Adrenal gland (tissue), 12 donors: Measurements from ENCODE around the gene ABHD10. TPM values are rescaled to one million over a fixed set of nuclear protein-coding genes. Genes with fewer than 3 reads are reported as not detected.

Source experiments
- DNase-seq, 7 donors: peaks; one replicate each; pipeline ENCODE4 v3.0.0-alpha.2; 2019 to 2020
- H3K27ac ChIP-seq, 5 donors: fragments of 200-600 bp; sonication (generic) in 4 of 5; 1 replicate in 3 of 5; 2 replicates in 2 of 5; pipeline versions ENCODE4 v1.5.1 to v1.8.0; 2016 to 2020; ENCODE audit warnings: mild to moderate bottlenecking in 1 of 5
- H3K27me3 ChIP-seq: fragments of 200-600 bp; 2 replicates; pipeline ENCODE4 v1.8.0; 2021
- H3K36me3 ChIP-seq, 2 donors: fragments of 200-600 bp; replicated peaks in 1 of 2; 1 replicate in 1 of 2; 2 replicates in 1 of 2; pipeline versions ENCODE4 v1.5.1 to v1.8.0; 2018 to 2022
- H3K4me1 ChIP-seq, 2 donors: fragments of 200-600 bp; replicated peaks in 1 of 2; 1 replicate in 1 of 2; 2 replicates in 1 of 2; pipeline versions ENCODE4 v1.5.1 to v1.8.0; 2018 to 2021
- H3K4me3 ChIP-seq, 4 donors: fragments of 200-600 bp; sonication (generic) in 3 of 4; one replicate each; pipeline ENCODE4 v1.5.1; 2016 to 2018
- H3K9me3 ChIP-seq, 3 donors: fragments of 200-600 bp; sonication (generic) in 1 of 3; replicated peaks in 1 of 3; 1 replicate in 2 of 3; 2 replicates in 1 of 3; pipeline versions ENCODE4 v1.5.1 to v1.8.0; 2016 to 2021
- CTCF ChIP-seq, 6 experiments: fragments of 450-650 bp in 4 of 6; fragments of 200-600 bp in 2 of 6; sonication (generic) in 1 of 6; IDR thresholded peaks; 1 replicate in 5 of 6; 2 replicates in 1 of 6; pipeline versions ENCODE4 v1.5.1 to v1.8.0; 2016 to 2021; ENCODE audit warnings: antibody characterized with exemption in 6 of 6, mild to moderate bottlenecking in 2 of 6, moderate library complexity in 1 of 6
- POLR2A ChIP-seq, 2 donors: fragments of 450-650 bp; IDR thresholded peaks; one replicate each; pipeline ENCODE4 v1.6.1; 2017; ENCODE audit warnings: antibody characterized with exemption in 2 of 2, mild to moderate bottlenecking in 2 of 2, moderate library complexity in 1 of 2
- WGBS, 4 donors: extraction: QIAGEN DNeasy Blood & Tissue Kit in 2 of 4; methylation state at CpG; one replicate each; pipeline versions ENCODE4 v1.1.5 to v1.1.7; 2013 to 2017; 5-methylcytosine and 5-hydroxymethylcytosine counted together
- intact Hi-C, 2 donors: fragments of 100-400 bp; cut with DNase I; formaldehyde crosslinking; loops; one replicate each; pipeline versions ENCODE4 v1.14.1 to v1.15.0; 2022 to 2023
- polyA plus RNA-seq, 3 donors: library from polyadenylated mRNA; stranded (reverse); fragments of 200-250 nt in 2 of 3; fragments of 350-450 nt in 1 of 3; fragmentation: Illumina TruSeq in 1 of 3; extraction: RNeasy Lipid Tissue Mini Kit (QIAGEN cat#74804) in 1 of 3; gene quantifications; one replicate each; pipeline ENCODE4 v1.2.3, GENCODE V29; 2013 to 2014
- total RNA-seq, 9 donors: library from RNA; depleted of rRNA in 4 of 9; stranded (reverse); fragments of >200 nt in 4 of 9; fragments of 120-200 nt in 1 of 9; fragmentation: NEBNext Ultra II Directional in 1 of 9; extraction: Animal tissue kit (Norgen Biotek cat#: 25700) in 1 of 9; gene quantifications; one replicate each; pipeline versions ENCODE4 v1.1.0 to v1.2.4, GENCODE V29; 2013 to 2023
- donor health status: healthy with polysubstance abuse.
- donor health status: Bipolar disorder and iron deficiency.
- donor health status: DM: yes; HTN: yes; CAD: no.
- donor health status: DM: no; HTN: no; CAD: no.
- donor health status: DM: no; HTN: no; CAD: no.
- donor health status: DM: yes; HTN: yes; CAD: no.

ABHD10 gene
- total and polyA plus RNA-seq, 12 donors = 27.6 to 81.8 (median 44.1) TPM

DNA sequence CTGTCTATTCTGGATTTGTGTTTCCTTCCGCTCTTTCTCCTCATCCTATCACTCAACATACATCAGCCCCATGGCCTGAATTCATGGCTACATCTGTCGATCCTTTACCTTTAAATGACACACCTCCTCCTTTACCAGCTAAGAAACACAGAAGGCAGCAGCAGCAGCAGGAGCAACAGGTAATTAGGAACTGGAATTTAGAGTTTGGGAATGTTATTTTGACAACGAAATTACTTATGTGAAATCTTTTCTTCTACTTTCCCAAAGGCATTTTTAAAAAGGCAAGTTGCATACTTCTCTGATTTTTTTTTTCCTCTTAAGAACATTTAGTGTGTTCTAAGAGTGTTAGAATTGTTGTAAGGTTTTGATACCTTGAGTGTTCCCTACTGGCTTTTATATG is 29.1 kb upstream of the ABHD10 start:
- H3K36me3 ChIP-seq = no peaks in the 10 kb centered on the region
- H3K4me1 ChIP-seq = no peaks in the 10 kb centered on the region
- no peak for DNase-seq
- no peaks in the 10 kb centered on the region for H3K27me3 ChIP-seq
- H3K27ac ChIP-seq = no peak overlapping the region
- no peak overlapping the region for H3K4me3 ChIP-seq
- 90 to 93% (median 91%) methylated on average over 3 of the region's 3 CpGs for WGBS, 4 donors
- no peaks in the 10 kb centered on the region for H3K9me3 ChIP-seq
- intact Hi-C loops = no loop called here
- TF ChIP-seq POLR2A (IDR thresholded peaks at IDR 0.05) = no peak
- TF ChIP-seq CTCF (IDR thresholded peaks at IDR 0.05) = no peak

GRCh38 chr3:111951032-111951431 is 27.8 kb upstream of the ABHD10 start:
- no peaks in the 10 kb centered on the region for H3K4me1 ChIP-seq
- WGBS, 4 donors = 89 to 92% (median 89%) methylated on average over 2 of the region's 2 CpGs
- no peaks in the 10 kb centered on the region for H3K9me3 ChIP-seq
- no peaks in the 10 kb centered on the region for H3K36me3 ChIP-seq
- DNase-seq = no peak
- intact Hi-C loops = no loop called here
- H3K4me3 ChIP-seq = no peak overlapping the region
- TF ChIP-seq CTCF (IDR thresholded peaks at IDR 0.05) = no peak
- no peak overlapping the region for H3K27ac ChIP-seq
- no peaks in the 10 kb centered on the region for H3K27me3 ChIP-seq

DNA sequence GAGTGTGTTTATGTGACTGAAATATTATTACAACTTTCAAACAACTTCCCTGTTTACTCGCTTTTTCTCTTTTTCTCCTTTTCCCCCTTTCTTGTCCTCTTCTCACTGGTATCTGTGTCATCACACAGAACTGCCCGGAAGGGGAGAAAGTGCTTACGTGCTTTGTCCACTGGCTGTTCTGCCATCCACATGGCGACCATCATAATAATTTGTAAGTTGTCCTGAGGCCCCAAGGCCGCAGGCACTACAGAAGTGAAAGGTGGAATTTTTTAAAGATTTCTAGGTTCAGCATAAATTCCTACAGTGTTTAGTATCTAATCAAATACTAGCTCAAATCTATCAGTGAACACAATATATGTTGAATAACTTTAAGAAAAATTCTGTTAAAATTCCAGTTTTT is 26.7 kb upstream of the ABHD10 start:
- Histone ChIP-seq H3K27me3 (no peaks in the 10 kb centered on the region), H3K4me3 (no peak overlapping the region), H3K9me3 (no peaks in the 10 kb centered on the region), H3K4me1 (no peaks in the 10 kb centered on the region), H3K36me3 (no peaks in the 10 kb centered on the region), H3K27ac (no peak overlapping the region)
- DNase-seq = no peak
- TF ChIP-seq CTCF (IDR thresholded peaks at IDR 0.05) = no peak
- no peak for TF ChIP-seq POLR2A (IDR thresholded peaks at IDR 0.05)
- 91 to 97% (median 93%) methylated on average over 5 of the region's 5 CpGs for WGBS, 4 donors
- intact Hi-C loops = no loop called here

GRCh38 chr3:111952866-111953450 is 25.9 kb upstream of the ABHD10 start:
- no peaks in the 10 kb centered on the region for H3K9me3 ChIP-seq
- WGBS, 4 donors = 77 to 86% (median 81%) methylated on average over 6 of the region's 6 CpGs
- H3K27ac ChIP-seq = no peak overlapping the region
- no peak for TF ChIP-seq CTCF (IDR thresholded peaks at IDR 0.05)
- no peak for TF ChIP-seq POLR2A (IDR thresholded peaks at IDR 0.05)
- no peaks in the 10 kb centered on the region for H3K4me1 ChIP-seq
- no peaks in the 10 kb centered on the region for H3K36me3 ChIP-seq
- H3K27me3 ChIP-seq = no peaks in the 10 kb centered on the region
- intact Hi-C loops = no loop called here
- DNase-seq = no peak
- H3K4me3 ChIP-seq = no peak overlapping the region
